ENCODE data around the gene PDXK. TPM values are rescaled to one million over a fixed set of nuclear protein-coding genes. Genes with fewer than 3 reads are reported as not detected.
"Not testable (repeated sequence)": the region's sequence is repeated elsewhere in the genome, so short reads cannot be mapped to it uniquely, and the experiment has no call there.

PDXK gene
- total and polyA plus RNA-seq, 12 donors = 43.0 to 202 (median 95.3) TPM

GRCh38 chr21:43707462-43707861 lies 11.5 kb upstream of the PDXK start:
- no peak for DNase-seq

GRCh38 chr21:43708745-43709381 lies 10.1 kb upstream of the PDXK start:
- no peak for DNase-seq
- peaks cover 0 to 6% of the 10 kb centered on the region in 2 donors for H3K4me1 ChIP-seq (replicated peaks in 1 of 2)
- H3K4me3 ChIP-seq = no peak overlapping the region
- 89 to 94% (median 90%) methylated on average over 11 to 13 of the region's 13 CpGs for WGBS, 4 donors
- TF ChIP-seq POLR2A (IDR thresholded peaks at IDR 0.05) = no peak
- no peak for TF ChIP-seq CTCF (IDR thresholded peaks at IDR 0.05)
- H3K9me3 ChIP-seq (replicated peaks in 1 of 3) = no peaks in the 10 kb centered on the region
- H3K27me3 ChIP-seq = no peaks in the 10 kb centered on the region
- intact Hi-C loops (cut with DNase I) = no loop called here
- H3K36me3 ChIP-seq (replicated peaks in 1 of 2) = no peaks in the 10 kb centered on the region
- no peak overlapping the region for H3K27ac ChIP-seq

More at GRCh38 chr21:43707462-43707861, 11.5 kb upstream of the PDXK start:
- TF ChIP-seq CTCF (IDR thresholded peaks at IDR 0.05) = no peak
- no peak for TF ChIP-seq POLR2A (IDR thresholded peaks at IDR 0.05)
- H3K36me3 ChIP-seq (replicated peaks in 1 of 2) = no peaks in the 10 kb centered on the region
- WGBS, 4 donors = 78 to 94% (median 91%) methylated on average over 9 of the region's 9 CpGs
- H3K4me1 ChIP-seq (replicated peaks in 1 of 2) = peaks cover 0 to 12% of the 10 kb centered on the region in 2 donors
- no peak overlapping the region for H3K27ac ChIP-seq
- no peak overlapping the region for H3K4me3 ChIP-seq
- no peaks in the 10 kb centered on the region for H3K27me3 ChIP-seq
- no peaks in the 10 kb centered on the region for H3K9me3 ChIP-seq (replicated peaks in 1 of 3)
- intact Hi-C loops (cut with DNase I) = no loop called here

- TF ChIP-seq POLR2A (IDR thresholded peaks at IDR 0.05) = no peak
- no peak for TF ChIP-seq CTCF (IDR thresholded peaks at IDR 0.05)
- no peaks in the 10 kb centered on the region for H3K36me3 ChIP-seq (replicated peaks in 1 of 2)
- WGBS, 4 donors = 47 to 62% (median 59%) methylated on average over 13 of the region's 13 CpGs
- H3K9me3 ChIP-seq (replicated peaks in 1 of 3) = no peaks in the 10 kb centered on the region
- DNase-seq = peak in 4 of 7 donors; percentile 53 to 77 (median 69)
- H3K4me3 ChIP-seq = no peak overlapping the region
- H3K27me3 ChIP-seq = no peaks in the 10 kb centered on the region
- peak overlapping the region in 3 of 5 donors; percentile 36 to 77 (median 44) for H3K27ac ChIP-seq
- intact Hi-C loops (cut with DNase I) = no loop called here
- H3K4me1 ChIP-seq (replicated peaks in 1 of 2) = peaks cover 0 to 6% of the 10 kb centered on the region in 2 donors
Observed at GRCh38 chr21:43712268-43712942, 6.5 kb upstream of the PDXK start.

GRCh38 chr21:43713123-43713522 lies 5.8 kb upstream of the PDXK start:
- WGBS, 4 donors = 91 to 96% (median 93%) methylated on average over 6 of the region's 6 CpGs
- H3K4me1 ChIP-seq (replicated peaks in 1 of 2); H3K27ac ChIP-seq; H3K27me3 ChIP-seq; H3K36me3 ChIP-seq (replicated peaks in 1 of 2); DNase-seq; H3K9me3 ChIP-seq (replicated peaks in 1 of 3); intact Hi-C loops (cut with DNase I); H3K4me3 ChIP-seq: not testable (repeated sequence)

Data from adrenal gland (tissue), 12 donors.